Breast epithelium (tissue), 3 donors: ENCODE data around the gene THBS2.

Experiments used
- CTCF ChIP-seq, 3 donors: fragments of 450-650 bp; IDR thresholded peaks; one replicate each; pipeline ENCODE4 v1.5.1; 2016 to 2017; ENCODE audit warnings: antibody characterized with exemption in 3 of 3, mild to moderate bottlenecking in 3 of 3, moderate library complexity in 3 of 3
- POLR2A ChIP-seq: fragments of 450-650 bp; IDR thresholded peaks from one replicate; pipeline ENCODE4 v1.6.1; 2016; ENCODE audit warnings: antibody characterized with exemption, mild to moderate bottlenecking, moderate library complexity
- POLR2AphosphoS5 ChIP-seq, 3 donors: sonication (generic); formaldehyde crosslinking; IDR thresholded peaks; one replicate each; pipeline ENCODE4 v1.6.1; 2017; ENCODE audit warnings: antibody characterized with exemption in 3 of 3

GRCh38 chr6:169274781-169275180, 21.1 kb upstream of the THBS2 start:
- TF ChIP-seq POLR2A (no peak), POLR2AphosphoS5 (IDR thresholded peaks at IDR 0.05) (no peak), CTCF (IDR thresholded peaks at IDR 0.05) (no peak)
